SK-N-SH treated with all-trans-retinoic acid at 6 μM for 48 hours (cell line): ENCODE results near the gene BRINP3.

Experiments used
- ATAC-seq: fragments of 200-7000 bp; cut with Tn5 transposase; 3 replicates; pipeline ENCODE4 v1.9.1; 2020; ENCODE audit warnings: mild to moderate bottlenecking, moderate library complexity
- ARNTL ChIP-seq: fragments of 450-650 bp; formaldehyde crosslinking; IDR thresholded peaks from 2 replicates; pipeline ENCODE4 v1.5.0; 2020; ENCODE audit warnings: low read depth, mild to moderate bottlenecking, moderate library complexity, borderline replicate concordance
- BACH2 ChIP-seq: fragments of 250-450 bp; sonication (Bioruptor Pico); IDR thresholded peaks from 2 replicates; pipeline ENCODE4 v1.9.0; 2021; ENCODE audit warnings: mild to moderate bottlenecking, borderline replicate concordance
- CREB5 ChIP-seq: fragments of 250-450 bp; sonication (Bioruptor Pico); IDR thresholded peaks from 2 replicates; pipeline ENCODE4 v1.5.1; 2020; ENCODE audit warnings: low read depth, mild to moderate bottlenecking, moderate library complexity
- CSDC2 ChIP-seq: fragments of 250-450 bp; sonication (Bioruptor Pico); IDR thresholded peaks from 2 replicates; pipeline ENCODE4 v1.5.0; 2020; ENCODE audit warnings: mild to moderate bottlenecking, moderate library complexity
- CSRNP3 ChIP-seq: fragments of 250-450 bp; sonication (Bioruptor Pico); IDR thresholded peaks from 2 replicates; pipeline ENCODE4 v1.5.1; 2021; ENCODE audit warnings: mild to moderate bottlenecking, moderate library complexity
- ESRRG ChIP-seq: fragments of 250-450 bp; sonication (Bioruptor Pico); IDR thresholded peaks from 2 replicates; pipeline ENCODE4 v1.6.1; 2021; ENCODE audit warnings: mild to moderate bottlenecking
- GLIS3 ChIP-seq: fragments of 250-450 bp; sonication (Bioruptor Pico); IDR thresholded peaks from 2 replicates; pipeline ENCODE4 v1.5.0; 2020; ENCODE audit warnings: mild to moderate bottlenecking, moderate library complexity
- ISL1 ChIP-seq: fragments of 250-450 bp; sonication (Bioruptor Pico); IDR thresholded peaks from 2 replicates; pipeline ENCODE4 v2.1.2; 2022; ENCODE audit warnings: mild to moderate bottlenecking, moderate library complexity
- OSR1 ChIP-seq: fragments of 250-450 bp; sonication (Bioruptor Pico); IDR thresholded peaks from 2 replicates; pipeline ENCODE4 v1.8.0; 2022; ENCODE audit warnings: moderate library complexity, mild to moderate bottlenecking, inconsistent platforms
- PATZ1 ChIP-seq: fragments of 250-450 bp; sonication (Bioruptor Pico); IDR thresholded peaks from 2 replicates; pipeline ENCODE4 v1.8.0; 2020; ENCODE audit warnings: mild to moderate bottlenecking, moderate library complexity, borderline replicate concordance
- POU6F1 ChIP-seq: fragments of 250-450 bp; sonication (Bioruptor Pico); IDR thresholded peaks from 2 replicates; pipeline ENCODE4 v1.8.0; 2021; ENCODE audit warnings: low read depth, mild to moderate bottlenecking, moderate library complexity, borderline replicate concordance
- PPARA ChIP-seq: fragments of 250-450 bp; sonication (Bioruptor Pico); IDR thresholded peaks from 2 replicates; pipeline ENCODE4 v1.5.0; 2020; ENCODE audit warnings: mild to moderate bottlenecking, borderline replicate concordance
- RARB ChIP-seq: fragments of 250-450 bp; sonication (Bioruptor Pico); IDR thresholded peaks from 2 replicates; pipeline ENCODE4 v1.8.0; 2021; ENCODE audit warnings: mild to moderate bottlenecking, moderate library complexity
- SNAI2 ChIP-seq: fragments of 250-450 bp; sonication (Bioruptor Pico); IDR thresholded peaks from 2 replicates; pipeline ENCODE4 v1.5.0; 2020; ENCODE audit warnings: mild to moderate bottlenecking, moderate library complexity
- TCF4 ChIP-seq: fragments of 250-450 bp; sonication (Bioruptor Pico); IDR thresholded peaks from 2 replicates; pipeline ENCODE4 v1.8.0; 2021; ENCODE audit warnings: mild to moderate bottlenecking, moderate library complexity, borderline replicate concordance
- TOX ChIP-seq: fragments of 250-450 bp; sonication (Bioruptor Pico); IDR thresholded peaks from 2 replicates; pipeline ENCODE4 v1.8.0; 2021; ENCODE audit warnings: mild to moderate bottlenecking, moderate library complexity, borderline replicate concordance
- TSHZ2 ChIP-seq: fragments of 250-450 bp; sonication (Bioruptor Pico); IDR thresholded peaks from 2 replicates; pipeline ENCODE4 v1.5.0; 2020; ENCODE audit warnings: mild to moderate bottlenecking, moderate library complexity
- ZC3H10 ChIP-seq: fragments of 250-450 bp; sonication (Bioruptor Pico); IDR thresholded peaks from 2 replicates; pipeline ENCODE4 v1.5.1; 2021; ENCODE audit warnings: mild to moderate bottlenecking, moderate library complexity
- ZFP3 ChIP-seq: fragments of 250-450 bp; sonication (Bioruptor Pico); IDR thresholded peaks from 2 replicates; pipeline ENCODE4 v1.5.0; 2020; ENCODE audit warnings: mild to moderate bottlenecking, moderate library complexity
- ZFP30 ChIP-seq: fragments of 450-650 bp; formaldehyde crosslinking; IDR thresholded peaks from 2 replicates; pipeline ENCODE4 v1.5.0; 2022; ENCODE audit warnings: mild to moderate bottlenecking, moderate library complexity
- ZNF565 ChIP-seq: fragments of 450-650 bp; formaldehyde crosslinking; conservative IDR thresholded peaks from 2 replicates; pipeline ENCODE4 v1.5.0; 2020; ENCODE audit warnings: low read depth, mild to moderate bottlenecking, moderate library complexity
- ZNF70 ChIP-seq: fragments of 450-650 bp; formaldehyde crosslinking; IDR thresholded peaks from 2 replicates; pipeline ENCODE4 v1.5.0; 2020; ENCODE audit warnings: mild to moderate bottlenecking, moderate library complexity
- ZNF8 ChIP-seq: fragments of 450-650 bp; formaldehyde crosslinking; IDR thresholded peaks from 2 replicates; pipeline ENCODE4 v1.5.0; 2020; ENCODE audit warnings: mild to moderate bottlenecking, moderate library complexity

The BRINP3 gene

GRCh38 chr1:190172651-190173430, 304.8 kb downstream of the BRINP3 start:
- no peak for ATAC-seq
- TF ChIP-seq GLIS3 (CRISPR knock-in tag) (no peak), CSDC2 (no peak), ZNF565 (CRISPR knock-in tag) (no peak), OSR1 (no peak), PATZ1 (no peak), ARNTL (CRISPR knock-in tag) (no peak), ZFP3 (CRISPR knock-in tag) (no peak), ZNF8 (CRISPR knock-in tag) (no peak), CSRNP3 (CRISPR knock-in tag) (no peak), ESRRG (CRISPR knock-in tag) (no peak), ZFP30 (no peak), POU6F1 (CRISPR knock-in tag) (no peak), BACH2 (no peak), RARB (CRISPR knock-in tag) (no peak), PPARA (CRISPR knock-in tag) (no peak), ZC3H10 (no peak), TCF4 (CRISPR knock-in tag) (no peak), CREB5 (CRISPR knock-in tag) (no peak), TOX (CRISPR knock-in tag) (no peak), ZNF70 (no peak)

- TF ChIP-seq BACH2 (no peak), ZFP3 (CRISPR knock-in tag) (no peak), CREB5 (CRISPR knock-in tag) (no peak), POU6F1 (CRISPR knock-in tag) (no peak), ZFP30 (no peak), PATZ1 (no peak), ESRRG (CRISPR knock-in tag) (no peak), SNAI2 (CRISPR knock-in tag) (no peak), TOX (CRISPR knock-in tag) (no peak), ARNTL (CRISPR knock-in tag) (no peak), RARB (CRISPR knock-in tag) (no peak), ZC3H10 (no peak), TCF4 (CRISPR knock-in tag) (no peak), TSHZ2 (CRISPR knock-in tag) (no peak), ISL1 (no peak), GLIS3 (CRISPR knock-in tag) (no peak), ZNF8 (CRISPR knock-in tag) (no peak), ZNF565 (CRISPR knock-in tag) (no peak)
- TF ChIP-seq, all 23 proteins: peak for 0
- ATAC-seq: no peak
Observed at GRCh38 chr1:190170321-190170720, 307.3 kb downstream of the BRINP3 start.
